Endothelial cell of umbilical vein (primary cell): ENCODE results near the gene TTC39A. TPM values are rescaled to one million over a fixed set of nuclear protein-coding genes. Genes with fewer than 3 reads are reported as not detected.

Experiments
- BruUV-seq: library from RNA; stranded (reverse); fragments of 400-500 nt; replicated peaks from 2 replicates; lab custom pipeline; 2021; lab: Mats Ljungman, UMichigan
- CTCF ChIA-PET: fragments of 300-600, 350-600 bp; sonication (Branson Sonifier 250); formaldehyde crosslinking; loops from one replicate; lab custom pipeline; 2021; ENCODE audit warnings: antibody characterized with exemption, inconsistent platforms; lab: Charles Lee
- POLR2A ChIA-PET: fragments of 300-600, 350-600 bp; sonication (Branson Sonifier 250); formaldehyde crosslinking; loops from one replicate; lab custom pipeline; 2021; ENCODE audit warnings: antibody characterized with exemption, inconsistent platforms; lab: Charles Lee
- DNase-seq: peaks from one replicate; pipeline ENCODE4 v3.0.0-alpha.2; 2011; ENCODE audit warnings: low read depth, low spot score
- FAIRE-seq: peaks from 2 replicates; lab custom pipeline; 2011; peaks lifted over from hg19 to GRCh38; lab: Jason Lieb, UNC
- H2AFZ ChIP-seq: 2 replicates; pipeline ENCODE4 v1.6.0; 2012; ENCODE audit warnings: low read depth, low read length, control low read depth, inconsistent platforms
- H3K27ac ChIP-seq: 2 replicates; pipeline ENCODE4 v1.5.1; 2011; ENCODE audit warnings: low read depth, mild to moderate bottlenecking, control low read depth, low read length, moderate library complexity; ENCODE audit not compliant: insufficient read depth
- H3K27me3 ChIP-seq, 2 experiments: 2 replicates each; pipeline versions ENCODE4 v1.6.0 to v1.6.1; 2011; ENCODE audit warnings: low read length in 2 of 2, mixed read lengths in 1 of 2; ENCODE audit not compliant: control insufficient read depth in 2 of 2, insufficient read depth in 2 of 2
- H3K36me3 ChIP-seq, 2 experiments: 2 replicates in 1 of 2; 3 replicates in 1 of 2; pipeline ENCODE4 v1.5.1; 2011; ENCODE audit warnings: low read length in 2 of 2, mild to moderate bottlenecking in 1 of 2, moderate library complexity in 1 of 2; ENCODE audit not compliant: control insufficient read depth in 2 of 2, insufficient read depth in 2 of 2; ENCODE audit errors: extremely low read depth in 1 of 2
- H3K4me1 ChIP-seq: 3 replicates; pipeline ENCODE4 v1.5.1; 2011; ENCODE audit warnings: mild to moderate bottlenecking, low read length; ENCODE audit not compliant: control insufficient read depth, insufficient read depth; ENCODE audit errors: extremely low read depth
- H3K4me2 ChIP-seq: 2 replicates; pipeline ENCODE4 v1.6.1; 2011; ENCODE audit warnings: low read length, control low read depth, mixed read lengths; ENCODE audit not compliant: insufficient read depth
- H3K4me3 ChIP-seq, 3 experiments: fragments of 200-600 bp in 1 of 3; sonication (generic), shearing (Covaris generic) in 1 of 3; replicated peaks in 1 of 3; 2 replicates each; pipeline ENCODE4 v1.5.1; 2011 to 2016; ENCODE audit warnings: control low read depth in 3 of 3, low read length in 3 of 3, mild to moderate bottlenecking in 2 of 3, inconsistent platforms in 1 of 3, low read depth in 1 of 3, moderate library complexity in 1 of 3; ENCODE audit not compliant: insufficient read depth in 1 of 3
- H3K79me2 ChIP-seq: 2 replicates; pipeline ENCODE4 v1.6.0; 2012; ENCODE audit warnings: low read length, inconsistent platforms; ENCODE audit not compliant: control insufficient read depth, insufficient read depth
- H3K9ac ChIP-seq: replicated peaks from 2 replicates; pipeline ENCODE3; 2011; ENCODE audit warnings: low read length, control low read depth; ENCODE audit not compliant: insufficient read depth; ENCODE audit errors: extremely low read depth
- H3K9me1 ChIP-seq: replicated peaks from 3 replicates; pipeline ENCODE4 v1.6.0; 2011; ENCODE audit warnings: mild to moderate bottlenecking, low read length; ENCODE audit not compliant: control insufficient read depth, insufficient read depth; ENCODE audit errors: extremely low read depth
- H3K9me3 ChIP-seq: replicated peaks from 2 replicates; pipeline ENCODE4 v1.5.1; 2012; ENCODE audit warnings: low read length, inconsistent platforms; ENCODE audit not compliant: control insufficient read depth, insufficient read depth
- H4K20me1 ChIP-seq: replicated peaks from 2 replicates; pipeline ENCODE3; 2011; ENCODE audit warnings: mild to moderate bottlenecking, low read length; ENCODE audit not compliant: control insufficient read depth, insufficient read depth; ENCODE audit errors: extremely low read depth
- EZH2 ChIP-seq: IDR thresholded peaks from 2 replicates; pipeline ENCODE4 v1.6.1; 2012; ENCODE audit warnings: borderline replicate concordance, low read depth, mild to moderate bottlenecking, moderate library complexity, low read length, inconsistent platforms; ENCODE audit not compliant: severe bottlenecking
- FOS ChIP-seq: IDR thresholded peaks from 2 replicates; pipeline ENCODE4 v1.6.1; 2011; ENCODE audit warnings: mild to moderate bottlenecking, low read length, moderate library complexity, borderline replicate concordance; ENCODE audit not compliant: insufficient read depth
- GATA2 ChIP-seq: IDR thresholded peaks from 2 replicates; pipeline ENCODE4 v1.7.0; 2011; ENCODE audit warnings: low read depth, mild to moderate bottlenecking, moderate library complexity, mixed read lengths, low read length; ENCODE audit not compliant: insufficient read length, insufficient read depth
- JUN ChIP-seq: IDR thresholded peaks from 2 replicates; pipeline ENCODE4 v1.6.1; 2011; ENCODE audit warnings: borderline replicate concordance, low read depth; ENCODE audit not compliant: insufficient read length, insufficient read depth
- MYC ChIP-seq: IDR thresholded peaks from one replicate; pipeline ENCODE4 v1.6.1; 2011; ENCODE audit warnings: mild to moderate bottlenecking, low read depth, low read length
- POLR2A ChIP-seq: IDR thresholded peaks from 2 replicates; pipeline ENCODE4 v1.6.1; 2012; ENCODE audit warnings: low read depth, mild to moderate bottlenecking, control low read depth, low read length
- POLR2AphosphoS5 ChIP-seq: IDR thresholded peaks from 2 replicates; pipeline ENCODE4 v1.6.1; 2012; ENCODE audit warnings: low read depth, mild to moderate bottlenecking, control low read depth, low read length, moderate library complexity; ENCODE audit not compliant: insufficient read depth
- dilution Hi-C: fragments of 300-500 bp; cut with MboI; formaldehyde crosslinking; loops from one replicate; pipeline ENCODE4 v1.15.0; 2019; ENCODE audit warnings: low sequenced_read_pairs; ENCODE audit not compliant: extremely low pct_ligation_motif_present
- intact Hi-C: fragments of 100-400 bp; cut with micrococcal nuclease; formaldehyde crosslinking; loops from one replicate; pipeline ENCODE4 v1.10.0; 2022
- polyA plus RNA-seq, 4 experiments: library from polyadenylated mRNA; depleted of rRNA in 3 of 4; stranded (reverse) in 3 of 4; unstranded in 1 of 4; fragments of >200 nt; gene quantifications; 2 replicates each; pipeline versions ENCODE4 v1.2.1 to v1.2.3, GENCODE V29; 2011 to 2012; ENCODE audit warnings: missing spikeins in 1 of 4
- total RNA-seq: library from RNA; stranded (reverse); gene quantifications from 2 replicates; pipeline ENCODE4 v1.2.3, GENCODE V29; 2021
- TF ChIP-seq, protein P1 (sequence below), 2 donors: IDR thresholded peaks; 1 replicate in 1 of 2; 2 replicates in 1 of 2; pipeline ENCODE4 v1.5.1; 2011; ENCODE audit warnings: low read length in 2 of 2, mild to moderate bottlenecking in 2 of 2, moderate library complexity in 2 of 2, control low read depth in 1 of 2, inconsistent platforms in 1 of 2, low read depth in 1 of 2; ENCODE audit not compliant: insufficient read depth in 1 of 2; ENCODE audit errors: extremely low read depth in 1 of 2
- TF ChIP-seq, protein P2 (sequence below): IDR thresholded peaks from 2 replicates; pipeline ENCODE4 v1.6.1; 2011; ENCODE audit not compliant: insufficient read depth, insufficient read length

Gene TTC39A
- total and polyA plus RNA-seq, 2 donors (not counting 3 experiments of a cell fraction or from before 2014, with no cell fraction given): 1.1 to 1.7 TPM

DNA sequence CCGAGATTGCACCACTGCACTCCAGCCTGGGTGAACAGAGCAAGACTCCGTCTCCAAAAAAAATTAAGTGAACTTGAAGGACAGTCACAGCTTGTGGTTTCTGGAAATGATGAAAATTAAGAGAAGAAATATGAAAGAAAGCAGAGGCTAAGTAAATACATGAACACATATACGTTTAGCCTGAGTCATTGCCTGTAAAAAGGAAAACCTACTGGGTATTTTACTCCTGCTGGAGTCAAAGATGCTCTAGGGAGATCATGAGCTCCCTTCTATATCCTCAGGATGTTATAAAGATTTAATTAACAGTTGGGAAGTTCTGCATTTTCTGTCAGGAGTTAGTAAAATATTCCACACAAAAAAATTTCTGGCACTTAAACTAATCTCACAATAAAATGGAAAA is 43.5 kb upstream of the TTC39A start:
- no TSS peak for BruUV-seq
- H3K9ac ChIP-seq: no peak overlapping the region
- no peaks in the 10 kb centered on the region for H3K9me3 ChIP-seq
- H3K36me3 ChIP-seq: no peaks in the 10 kb centered on the region
- H3K27me3 ChIP-seq: no peaks in the 10 kb centered on the region
- H2AFZ ChIP-seq: no peak overlapping the region
- H3K79me2 ChIP-seq: no peaks in the 10 kb centered on the region
- no peak for FAIRE-seq
- DNase-seq: no peak
- intact Hi-C loops: no loop called here
- CTCF ChIA-PET: interaction anchor here (1.2 kb wide), 1 partner anchor 27 kb away, joined by 3 read pairs; no protein-coding TSS in a partner anchor
- H3K9me1 ChIP-seq: no peaks in the 10 kb centered on the region
- H3K4me2 ChIP-seq: no peak overlapping the region
- no peaks in the 10 kb centered on the region for H3K4me1 ChIP-seq
- TF ChIP-seq, protein P1, sequence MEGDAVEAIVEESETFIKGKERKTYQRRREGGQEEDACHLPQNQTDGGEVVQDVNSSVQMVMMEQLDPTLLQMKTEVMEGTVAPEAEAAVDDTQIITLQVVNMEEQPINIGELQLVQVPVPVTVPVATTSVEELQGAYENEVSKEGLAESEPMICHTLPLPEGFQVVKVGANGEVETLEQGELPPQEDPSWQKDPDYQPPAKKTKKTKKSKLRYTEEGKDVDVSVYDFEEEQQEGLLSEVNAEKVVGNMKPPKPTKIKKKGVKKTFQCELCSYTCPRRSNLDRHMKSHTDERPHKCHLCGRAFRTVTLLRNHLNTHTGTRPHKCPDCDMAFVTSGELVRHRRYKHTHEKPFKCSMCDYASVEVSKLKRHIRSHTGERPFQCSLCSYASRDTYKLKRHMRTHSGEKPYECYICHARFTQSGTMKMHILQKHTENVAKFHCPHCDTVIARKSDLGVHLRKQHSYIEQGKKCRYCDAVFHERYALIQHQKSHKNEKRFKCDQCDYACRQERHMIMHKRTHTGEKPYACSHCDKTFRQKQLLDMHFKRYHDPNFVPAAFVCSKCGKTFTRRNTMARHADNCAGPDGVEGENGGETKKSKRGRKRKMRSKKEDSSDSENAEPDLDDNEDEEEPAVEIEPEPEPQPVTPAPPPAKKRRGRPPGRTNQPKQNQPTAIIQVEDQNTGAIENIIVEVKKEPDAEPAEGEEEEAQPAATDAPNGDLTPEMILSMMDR (IDR thresholded peaks at IDR 0.05; ENCODE audit: extremely low read depth in 1 of 2, insufficient read depth in 1 of 2, low read depth in 1 of 2, low read length in 2 of 2): no peak
- no peak for TF ChIP-seq JUN
- TF ChIP-seq POLR2A: no peak
- TF ChIP-seq, protein P2, sequence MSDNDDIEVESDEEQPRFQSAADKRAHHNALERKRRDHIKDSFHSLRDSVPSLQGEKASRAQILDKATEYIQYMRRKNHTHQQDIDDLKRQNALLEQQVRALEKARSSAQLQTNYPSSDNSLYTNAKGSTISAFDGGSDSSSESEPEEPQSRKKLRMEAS: no peak
- TF ChIP-seq MYC: no peak
- TF ChIP-seq POLR2AphosphoS5: no peak
- TF ChIP-seq FOS: no peak
- TF ChIP-seq EZH2: no peak
- no peak for TF ChIP-seq GATA2
- dilution Hi-C loops: no loop called here
- POLR2A ChIA-PET: no interaction called here
- no peak overlapping the region for H3K27ac ChIP-seq
- H4K20me1 ChIP-seq: no peaks in the 10 kb centered on the region
- H3K4me3 ChIP-seq: no peak overlapping the region
